Kidney (tissue), 22 donors: ENCODE measurements around the gene DOK4. TPM values are rescaled to one million over a fixed set of nuclear protein-coding genes. Genes with fewer than 3 reads are reported as not detected.
A peak's percentile ranks its signal among the peaks of the same experiment; 100 is the strongest.

Experiments used
- DNase-seq, 5 donors: peaks; one replicate each; pipeline ENCODE4 v3.0.0-alpha.2; 2013 to 2020
- FAIRE-seq: peaks from 2 replicates; lab custom pipeline; 2012; peaks lifted over from hg19 to GRCh38; lab: Jason Lieb, UNC
- H3K27ac ChIP-seq, 2 donors: one replicate each; pipeline ENCODE4 v1.7.0; 2013; ENCODE audit warnings: low read depth in 2 of 2, low read length in 2 of 2, inconsistent platforms in 1 of 2
- H3K27me3 ChIP-seq: one replicate; pipeline ENCODE4 v1.7.1; 2013; ENCODE audit warnings: low read length, inconsistent platforms; ENCODE audit not compliant: control insufficient read depth, insufficient read depth
- H3K36me3 ChIP-seq, 3 donors: one replicate each; pipeline versions ENCODE4 v1.7.0 to v1.7.1; 2013; ENCODE audit warnings: low read length in 3 of 3, control low read depth in 1 of 3, inconsistent platforms in 1 of 3; ENCODE audit not compliant: insufficient read depth in 3 of 3, control insufficient read depth in 2 of 3
- H3K4me1 ChIP-seq, 3 donors: one replicate each; pipeline versions ENCODE4 v1.7.0 to v1.7.1; 2013; ENCODE audit warnings: low read length in 3 of 3, inconsistent platforms in 1 of 3, low read depth in 1 of 3; ENCODE audit not compliant: control insufficient read depth in 2 of 3, insufficient read depth in 2 of 3
- H3K4me3 ChIP-seq, 3 donors: one replicate each; pipeline versions ENCODE4 v1.7.0 to v1.8.1; 2013; ENCODE audit warnings: low read length in 3 of 3, control low read depth in 1 of 3, inconsistent platforms in 1 of 3
- H3K9ac ChIP-seq, 3 donors: one replicate each; pipeline versions ENCODE4 v1.7.0 to v1.7.1; 2013; ENCODE audit warnings: low read length in 3 of 3, control low read depth in 1 of 3, inconsistent platforms in 1 of 3
- H3K9me3 ChIP-seq, 3 donors: one replicate each; pipeline versions ENCODE4 v1.7.0 to v1.7.1; 2013; ENCODE audit warnings: low read length in 3 of 3, control low read depth in 1 of 3, inconsistent platforms in 1 of 3; ENCODE audit not compliant: control insufficient read depth in 2 of 3, insufficient read depth in 1 of 3
- intact Hi-C: fragments of 100-400 bp; cut with DNase I; formaldehyde crosslinking; loops from one replicate; pipeline ENCODE4 v1.11.1; 2022
- long read RNA-seq, 10 donors: library from polyadenylated mRNA in 1 of 10; unstranded in 1 of 10; transcript quantifications; one replicate each; pipeline ENCODE4 v2.0.0 and lab custom pipeline, GENCODE V29; 2021 to 2026
- polyA plus RNA-seq: library from polyadenylated mRNA; stranded (reverse); fragments of 350-450 nt; fragmentation: Illumina TruSeq; extraction: RNeasy Lipid Tissue Mini Kit (QIAGEN cat#74804); gene quantifications from one replicate; pipeline ENCODE4 v1.2.3, GENCODE V29; 2014; ENCODE audit warnings: low read depth, low replicate concordance; ENCODE audit not compliant: insufficient read depth
- total RNA-seq: library from RNA; stranded (reverse); fragmentation: NEBNext Ultra II Directional; extraction: Animal tissue kit (Norgen Biotek cat#: 25700); gene quantifications from one replicate; pipeline ENCODE4 v1.2.1, GENCODE V29; 2021
- TF ChIP-seq, protein P1 (sequence below): IDR thresholded peaks from 3 replicates; pipeline ENCODE4 v1.5.1; 2012; ENCODE audit warnings: mild to moderate bottlenecking, moderate library complexity, borderline replicate concordance; ENCODE audit not compliant: insufficient read depth; ENCODE audit errors: extremely low read depth
- donor health status: control.
- donor health status: control.
- donor health status: control.
- donor health status: control.
- donor health status: control.
- donor health status: DM: yes; HTN: yes; CAD: no.
- donor health status: Normal renal cell carcinoma (clear cell type).

Gene DOK4
- total RNA-seq (63.7 TPM), polyA plus RNA-seq (57.2 TPM)
- long read RNA-seq, donor 1, partial matches to known transcripts = 14 of 18 reads
- long read RNA-seq, donor 1, other reads (novel, unspliced or antisense) = 0 of 18 reads
- long read RNA-seq, donor 2, transcript DOK4-201 (9 exons, 2,772 nt) = major isoform, 5 of 5 reads
- long read RNA-seq, donor 2, partial matches to known transcripts = 0 of 5 reads
- long read RNA-seq, donor 2, other reads (novel, unspliced or antisense) = 0 of 5 reads
- long read RNA-seq, donor 3, transcript DOK4-201 (9 exons, 2,772 nt) = major isoform, 6 of 7 reads
- long read RNA-seq, donor 3, partial matches to known transcripts = 0 of 7 reads
- long read RNA-seq, donor 3, other reads (novel, unspliced or antisense) = 0 of 7 reads
- long read RNA-seq, donor 4, partial matches to known transcripts = 0 of 3 reads
- long read RNA-seq, donor 4, other reads (novel, unspliced or antisense) = 0 of 3 reads
- long read RNA-seq, donor 5, partial matches to known transcripts = 17 of 17 reads
- long read RNA-seq, donor 5, other reads (novel, unspliced or antisense) = 0 of 17 reads
- long read RNA-seq, donor 6 = 0 reads
- long read RNA-seq, donor 7, transcript DOK4-210 (7 exons, 2,851 nt) = minor isoform, 8 of 136 reads
- long read RNA-seq, donor 7, transcript DOK4-201 (9 exons, 2,772 nt) = major isoform, 41 of 136 reads
- long read RNA-seq, donor 7, transcript DOK4-218 (8 exons, 1,848 nt) = minor isoform, 9 of 136 reads
- long read RNA-seq, donor 7, partial matches to known transcripts = 23 of 136 reads
- long read RNA-seq, donor 7, other reads (novel, unspliced or antisense) = 55 of 136 reads
- long read RNA-seq, donor 8, transcript DOK4-201 (9 exons, 2,772 nt) = major isoform, 5 of 7 reads
- long read RNA-seq, donor 8, partial matches to known transcripts = 0 of 7 reads
- long read RNA-seq, donor 8, other reads (novel, unspliced or antisense) = 0 of 7 reads
- long read RNA-seq, donor 9, partial matches to known transcripts = 0 of 2 reads
- long read RNA-seq, donor 9, other reads (novel, unspliced or antisense) = 0 of 2 reads
- long read RNA-seq, donor 10, transcript DOK4-201 (9 exons, 2,772 nt) = major isoform, 8 of 10 reads
- long read RNA-seq, donor 10, partial matches to known transcripts = 0 of 10 reads
- long read RNA-seq, donor 10, other reads (novel, unspliced or antisense) = 0 of 10 reads

DNA sequence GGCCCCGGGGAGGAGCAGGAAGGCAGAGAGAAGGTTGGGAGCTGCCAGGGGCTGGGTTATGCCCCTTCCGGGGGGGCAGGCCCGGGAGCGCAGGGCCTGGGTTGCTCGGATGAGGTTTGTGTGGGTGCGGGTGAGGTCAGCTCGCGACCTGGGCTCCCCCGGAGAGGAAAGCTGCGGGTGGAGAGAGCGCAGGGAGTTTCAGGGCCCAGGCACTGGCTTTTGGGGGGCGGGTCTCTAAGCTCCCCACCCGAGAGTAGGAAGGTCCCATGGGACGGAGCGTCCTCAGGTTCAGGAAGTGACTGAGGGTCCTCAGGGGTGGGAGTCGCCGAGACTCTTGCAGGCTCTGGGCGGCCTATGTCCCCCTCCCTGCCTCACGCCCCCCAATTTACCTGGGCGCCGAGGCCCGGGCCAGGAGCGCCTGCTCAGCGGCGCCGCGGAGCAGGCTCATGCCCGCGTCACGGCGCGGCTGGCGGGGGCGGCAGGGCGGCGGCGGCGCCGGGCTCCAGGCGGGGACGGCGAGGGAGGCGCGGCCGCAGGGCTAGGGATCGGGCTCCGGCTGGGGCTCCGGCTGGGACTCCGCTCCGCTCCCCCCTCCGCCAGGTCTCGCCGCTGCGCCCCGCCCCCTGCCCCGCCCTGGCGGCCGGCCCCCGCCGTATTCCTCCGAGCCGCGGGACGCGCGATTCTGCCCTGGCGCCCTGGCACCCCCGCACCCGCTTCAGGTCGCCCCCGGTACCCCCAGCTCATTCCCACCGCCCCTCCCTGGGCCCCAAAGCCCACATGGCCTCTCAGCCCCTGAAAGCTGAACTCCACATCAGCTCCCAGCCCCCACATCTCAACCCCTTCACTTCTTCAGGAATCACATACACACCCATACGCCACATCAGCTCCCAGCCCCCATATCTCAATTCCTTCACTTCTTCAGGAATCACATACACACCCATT, at the start of gene DOK4:
Gene DOK4 (minus strand): TSS at position 578 of the 942 bp plus-strand sequence. CDS start 6,986 bp downstream, outside the sequence.
- Histone ChIP-seq H3K4me3 (peak within 1 kb of the TSS; percentile 68 to 83 (median 74)), H3K27me3 (no peaks in the 10 kb centered on the region), H3K4me1 (peaks cover 0 to 19% (median 11%) of the 10 kb centered on the region in 3 donors), H3K27ac (peak within 1 kb of the TSS; percentile 65 to 75), H3K9ac (peak within 1 kb of the TSS; percentile 42 to 86 (median 78)), H3K9me3 (no peaks in the 10 kb centered on the region), H3K36me3 (no peaks in the 10 kb centered on the region)
- DNase-seq (peak; percentile 79 to 93 (median 86)), FAIRE-seq (no peak)
- intact Hi-C loops = no loop called here
- TF ChIP-seq, protein P1, sequence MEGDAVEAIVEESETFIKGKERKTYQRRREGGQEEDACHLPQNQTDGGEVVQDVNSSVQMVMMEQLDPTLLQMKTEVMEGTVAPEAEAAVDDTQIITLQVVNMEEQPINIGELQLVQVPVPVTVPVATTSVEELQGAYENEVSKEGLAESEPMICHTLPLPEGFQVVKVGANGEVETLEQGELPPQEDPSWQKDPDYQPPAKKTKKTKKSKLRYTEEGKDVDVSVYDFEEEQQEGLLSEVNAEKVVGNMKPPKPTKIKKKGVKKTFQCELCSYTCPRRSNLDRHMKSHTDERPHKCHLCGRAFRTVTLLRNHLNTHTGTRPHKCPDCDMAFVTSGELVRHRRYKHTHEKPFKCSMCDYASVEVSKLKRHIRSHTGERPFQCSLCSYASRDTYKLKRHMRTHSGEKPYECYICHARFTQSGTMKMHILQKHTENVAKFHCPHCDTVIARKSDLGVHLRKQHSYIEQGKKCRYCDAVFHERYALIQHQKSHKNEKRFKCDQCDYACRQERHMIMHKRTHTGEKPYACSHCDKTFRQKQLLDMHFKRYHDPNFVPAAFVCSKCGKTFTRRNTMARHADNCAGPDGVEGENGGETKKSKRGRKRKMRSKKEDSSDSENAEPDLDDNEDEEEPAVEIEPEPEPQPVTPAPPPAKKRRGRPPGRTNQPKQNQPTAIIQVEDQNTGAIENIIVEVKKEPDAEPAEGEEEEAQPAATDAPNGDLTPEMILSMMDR = no peak

- Histone ChIP-seq H3K9ac (peak overlapping the region; percentile 82 to 91 (median 85)), H3K4me1 (peaks cover 3 to 31% (median 5%) of the 10 kb centered on the region in 3 donors), H3K27me3 (no peaks in the 10 kb centered on the region), H3K27ac (peak overlapping the region; percentile 80 to 90), H3K36me3 (no peaks in the 10 kb centered on the region), H3K4me3 (peak overlapping the region; percentile 85 to 88 (median 87)), H3K9me3 (no peaks in the 10 kb centered on the region)
- DNase-seq (peak; percentile 91 to 99 (median 96)), FAIRE-seq (no peak)
- intact Hi-C loops = no loop called here
- TF ChIP-seq, protein P1 = no peak
Measured at GRCh38 chr16:57535680-57536305, 49.5 kb upstream of the DOK4 start.
